Astrocyte (in vitro differentiated cells and primary cell): ENCODE measurements around the gene URM1. TPM values are rescaled to one million over a fixed set of nuclear protein-coding genes. Genes with fewer than 3 reads are reported as not detected.

Source experiments
- DNase-seq: peaks from one replicate; pipeline ENCODE4 v3.0.0-alpha.2; 2010; ENCODE audit warnings: low read depth
- FAIRE-seq: peaks from 2 replicates; lab custom pipeline; 2011; peaks lifted over from hg19 to GRCh38; lab: Jason Lieb, UNC
- H2AFZ ChIP-seq: 2 replicates; pipeline ENCODE4 v1.6.0; 2012; ENCODE audit warnings: low read depth, low read length, inconsistent platforms
- H3K27ac ChIP-seq: 2 replicates; pipeline ENCODE4 v1.5.1; 2011; ENCODE audit warnings: low read depth, low read length, inconsistent platforms
- H3K27me3 ChIP-seq: 2 replicates; pipeline ENCODE4 v1.6.0; 2011; ENCODE audit warnings: low read length, inconsistent platforms; ENCODE audit not compliant: insufficient read depth
- H3K36me3 ChIP-seq: 2 replicates; pipeline ENCODE4 v1.5.1; 2011; ENCODE audit warnings: low read length, inconsistent platforms; ENCODE audit not compliant: insufficient read depth
- H3K4me1 ChIP-seq: 2 replicates; pipeline ENCODE4 v1.5.1; 2011; ENCODE audit warnings: low read length, inconsistent platforms; ENCODE audit not compliant: insufficient read depth
- H3K4me2 ChIP-seq: 2 replicates; pipeline ENCODE4 v1.6.0; 2012; ENCODE audit warnings: low read length, inconsistent platforms
- H3K4me3 ChIP-seq: 2 replicates; pipeline ENCODE4 v1.5.1; 2011; ENCODE audit warnings: low read depth, mild to moderate bottlenecking, low read length, inconsistent platforms; ENCODE audit not compliant: insufficient read depth
- H3K79me2 ChIP-seq: 2 replicates; pipeline ENCODE4 v1.6.0; 2012; ENCODE audit warnings: mild to moderate bottlenecking, low read length, inconsistent platforms; ENCODE audit not compliant: insufficient read depth
- H3K9ac ChIP-seq: 2 replicates; pipeline ENCODE4 v1.6.0; 2012; ENCODE audit warnings: mild to moderate bottlenecking, low read length, inconsistent platforms
- H3K9me3 ChIP-seq: 2 replicates; pipeline ENCODE4 v1.5.1; 2012; ENCODE audit warnings: low read depth, mild to moderate bottlenecking, low read length, inconsistent platforms; ENCODE audit not compliant: insufficient read depth
- H4K20me1 ChIP-seq: 2 replicates; pipeline ENCODE4 v1.6.0; 2012; ENCODE audit warnings: low read length, inconsistent platforms; ENCODE audit not compliant: insufficient read depth
- H3K27ac Mint-ChIP-seq: one replicate; pipeline ENCODE4 v1.8.0; 2021; ENCODE audit warnings: mild to moderate bottlenecking, mixed read lengths; ENCODE audit not compliant: unreplicated experiment
- H3K27me3 Mint-ChIP-seq: one replicate; pipeline ENCODE4 v1.8.0; 2021; ENCODE audit warnings: low read depth, mixed read lengths; ENCODE audit not compliant: unreplicated experiment
- H3K36me3 Mint-ChIP-seq: one replicate; pipeline ENCODE4 v1.8.0; 2021; ENCODE audit warnings: low read depth, mixed read lengths; ENCODE audit not compliant: unreplicated experiment
- H3K4me1 Mint-ChIP-seq: one replicate; pipeline ENCODE4 v1.8.0; 2021; ENCODE audit warnings: low read depth, mixed read lengths; ENCODE audit not compliant: unreplicated experiment
- H3K4me3 Mint-ChIP-seq: one replicate; pipeline ENCODE4 v1.8.0; 2021; ENCODE audit warnings: mild to moderate bottlenecking, moderate library complexity, mixed read lengths; ENCODE audit not compliant: unreplicated experiment
- H3K9me3 Mint-ChIP-seq: one replicate; pipeline ENCODE4 v1.8.0; 2021; ENCODE audit warnings: mild to moderate bottlenecking, mixed read lengths; ENCODE audit not compliant: unreplicated experiment
- CTCF ChIP-seq: IDR thresholded peaks from 2 replicates; pipeline ENCODE4 v1.5.1; 2011; ENCODE audit warnings: low read depth, mild to moderate bottlenecking, inconsistent platforms, low read length, moderate library complexity; ENCODE audit not compliant: insufficient read depth
- EZH2 ChIP-seq: IDR thresholded peaks from 2 replicates; pipeline ENCODE4 v1.6.1; 2012; ENCODE audit warnings: mild to moderate bottlenecking, low read length, inconsistent platforms; ENCODE audit not compliant: insufficient read depth
- total RNA-seq: library from RNA; stranded (reverse); gene quantifications from 2 replicates; pipeline ENCODE4 v1.2.1, GENCODE V29; 2021

Gene URM1
- total RNA-seq, 1 donor from 2014 or later, result 50.7 TPM

GRCh38 chr9:128390150-128390812, 19.1 kb downstream of the URM1 start:
- DNase-seq (no peak), FAIRE-seq (no peak)
- Histone ChIP-seq H3K36me3 (peaks cover 8% of the 10 kb centered on the region), H3K4me3 (no peak overlapping the region), H3K27ac (no peak overlapping the region), H3K9ac (no peak overlapping the region), H3K4me1 (no peaks in the 10 kb centered on the region), H2AFZ (no peak overlapping the region), H4K20me1 (peaks cover 74% of the 10 kb centered on the region), H3K9me3 (no peaks in the 10 kb centered on the region), H3K27me3 (peaks cover 33% of the 10 kb centered on the region), H3K4me2 (no peak overlapping the region), H3K79me2 (no peaks in the 10 kb centered on the region)
- H3K36me3 Mint-ChIP-seq, result peaks cover 24% of the 10 kb centered on the region
- no peak overlapping the region for H3K27ac Mint-ChIP-seq
- H3K4me3 Mint-ChIP-seq, result no peak overlapping the region
- peaks cover 34% of the 10 kb centered on the region for H3K27me3 Mint-ChIP-seq
- TF ChIP-seq CTCF (no peak), EZH2 (no peak)
- peaks cover 3% of the 10 kb centered on the region for H3K9me3 Mint-ChIP-seq
- H3K4me1 Mint-ChIP-seq, result peaks cover 12% of the 10 kb centered on the region

GRCh38 chr9:128390813-128391711, 19.9 kb downstream of the URM1 start:
- Histone ChIP-seq H4K20me1 (peaks cover 66% of the 10 kb centered on the region), H3K4me1 (no peaks in the 10 kb centered on the region), H3K27me3 (peaks cover 33% of the 10 kb centered on the region), H3K27ac (no peak overlapping the region), H3K4me2 (no peak overlapping the region), H3K36me3 (peaks cover 8% of the 10 kb centered on the region), H3K9ac (no peak overlapping the region), H3K9me3 (no peaks in the 10 kb centered on the region), H3K4me3 (no peak overlapping the region), H3K79me2 (no peaks in the 10 kb centered on the region), H2AFZ (no peak overlapping the region)
- peaks cover 12% of the 10 kb centered on the region for H3K4me1 Mint-ChIP-seq
- peaks cover 34% of the 10 kb centered on the region for H3K27me3 Mint-ChIP-seq
- H3K4me3 Mint-ChIP-seq, result no peak overlapping the region
- H3K9me3 Mint-ChIP-seq, result peaks cover 3% of the 10 kb centered on the region
- no peak for DNase-seq
- TF ChIP-seq EZH2, result no peak
- no peak for TF ChIP-seq CTCF
- H3K36me3 Mint-ChIP-seq, result peaks cover 22% of the 10 kb centered on the region
- H3K27ac Mint-ChIP-seq, result peak overlapping the region; percentile 9
- FAIRE-seq, result no peak
